OCI-LY7 (cell line): ENCODE data around the gene NDOR1.

ENCODE experiments used
- EZH2phosphoT487 ChIP-seq: fragments of 200-600 bp; sonication (generic); IDR thresholded peaks from 2 replicates; pipeline ENCODE4 v1.6.1; 2018; ENCODE audit warnings: low read depth, borderline replicate concordance, mild to moderate bottlenecking, mixed run types, antibody characterized with exemption, low read length, moderate library complexity, mixed read lengths
- TF ChIP-seq, protein P1 (sequence below): fragments of 200-600 bp; sonication (generic); conservative IDR thresholded peaks from 2 replicates; pipeline ENCODE4 v1.5.1; 2014; ENCODE audit warnings: mild to moderate bottlenecking, antibody characterized with exemption, low read length, moderate library complexity, mixed read lengths

DNA sequence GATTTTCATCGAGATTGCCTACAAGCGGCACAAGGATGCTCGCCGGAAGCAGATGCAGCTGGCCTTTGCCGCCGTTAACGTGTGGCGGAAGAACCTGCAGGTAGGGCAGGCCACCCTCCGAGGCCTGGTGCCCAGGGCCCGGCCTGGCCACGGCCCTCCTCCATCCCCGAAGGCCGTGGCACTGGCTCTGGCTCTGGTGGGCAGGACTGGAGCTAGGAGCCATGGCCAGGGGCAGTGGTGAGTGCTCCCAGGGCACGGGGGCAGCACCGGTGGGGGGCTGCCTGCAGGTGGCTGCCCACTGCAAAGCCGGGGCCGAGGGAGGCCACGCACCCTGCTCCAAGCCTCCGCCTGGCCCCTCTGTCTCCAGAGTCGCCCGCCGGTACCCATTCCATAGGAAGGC lies 41.7 kb upstream of the NDOR1 start:
- TF ChIP-seq, protein P1, sequence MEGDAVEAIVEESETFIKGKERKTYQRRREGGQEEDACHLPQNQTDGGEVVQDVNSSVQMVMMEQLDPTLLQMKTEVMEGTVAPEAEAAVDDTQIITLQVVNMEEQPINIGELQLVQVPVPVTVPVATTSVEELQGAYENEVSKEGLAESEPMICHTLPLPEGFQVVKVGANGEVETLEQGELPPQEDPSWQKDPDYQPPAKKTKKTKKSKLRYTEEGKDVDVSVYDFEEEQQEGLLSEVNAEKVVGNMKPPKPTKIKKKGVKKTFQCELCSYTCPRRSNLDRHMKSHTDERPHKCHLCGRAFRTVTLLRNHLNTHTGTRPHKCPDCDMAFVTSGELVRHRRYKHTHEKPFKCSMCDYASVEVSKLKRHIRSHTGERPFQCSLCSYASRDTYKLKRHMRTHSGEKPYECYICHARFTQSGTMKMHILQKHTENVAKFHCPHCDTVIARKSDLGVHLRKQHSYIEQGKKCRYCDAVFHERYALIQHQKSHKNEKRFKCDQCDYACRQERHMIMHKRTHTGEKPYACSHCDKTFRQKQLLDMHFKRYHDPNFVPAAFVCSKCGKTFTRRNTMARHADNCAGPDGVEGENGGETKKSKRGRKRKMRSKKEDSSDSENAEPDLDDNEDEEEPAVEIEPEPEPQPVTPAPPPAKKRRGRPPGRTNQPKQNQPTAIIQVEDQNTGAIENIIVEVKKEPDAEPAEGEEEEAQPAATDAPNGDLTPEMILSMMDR = no peak
- TF ChIP-seq EZH2phosphoT487 = no peak
